Lung (tissue), 12 donors: ENCODE measurements around the gene GSAP. TPM values are rescaled to one million over a fixed set of nuclear protein-coding genes. Genes with fewer than 3 reads are reported as not detected.

Experiments used
- ATAC-seq: fragments of 200-7000 bp; cut with Tn5 transposase; one replicate; pipeline ENCODE4 v1.9.1; 2020; ENCODE audit warnings: moderate number of reproducible peaks; ENCODE audit not compliant: insufficient read depth, low FRiP score
- DNase-seq, 3 donors: peaks; one replicate each; pipeline ENCODE4 v3.0.0-alpha.2; 2013 to 2017
- H3K27ac ChIP-seq, 2 donors: one replicate each; pipeline ENCODE4 v1.5.1; 2013; ENCODE audit warnings: mild to moderate bottlenecking in 2 of 2, moderate library complexity in 2 of 2, control low read depth in 1 of 2, inconsistent platforms in 1 of 2, low read depth in 1 of 2, low read length in 1 of 2
- H3K27me3 ChIP-seq, 3 donors: one replicate each; pipeline ENCODE4 v1.5.1; 2013; ENCODE audit warnings: low read length in 2 of 3; ENCODE audit not compliant: control insufficient read depth in 3 of 3, insufficient read depth in 3 of 3
- H3K36me3 ChIP-seq, 4 donors: one replicate each; pipeline ENCODE4 v1.5.1; 2013; ENCODE audit warnings: low read length in 4 of 4, mild to moderate bottlenecking in 1 of 4, moderate library complexity in 1 of 4; ENCODE audit not compliant: control insufficient read depth in 4 of 4, insufficient read depth in 4 of 4
- H3K4me1 ChIP-seq, 5 donors: one replicate each; pipeline ENCODE4 v1.5.1; 2013; ENCODE audit warnings: low read length in 5 of 5, mild to moderate bottlenecking in 2 of 5, moderate library complexity in 1 of 5; ENCODE audit not compliant: control insufficient read depth in 5 of 5, insufficient read depth in 5 of 5
- H3K4me3 ChIP-seq: one replicate; pipeline ENCODE4 v1.5.1; 2013; ENCODE audit warnings: mild to moderate bottlenecking, control low read depth, moderate library complexity
- H3K9ac ChIP-seq, 2 donors: one replicate each; pipeline ENCODE4 v1.5.1; 2013; ENCODE audit warnings: low read length in 2 of 2, control low read depth in 1 of 2; ENCODE audit not compliant: insufficient read depth in 1 of 2
- H3K9me3 ChIP-seq, 4 donors: one replicate each; pipeline ENCODE4 v1.5.1; 2013; ENCODE audit warnings: low read length in 3 of 4, mild to moderate bottlenecking in 1 of 4, moderate library complexity in 1 of 4; ENCODE audit not compliant: control insufficient read depth in 4 of 4, insufficient read depth in 3 of 4
- CTCF ChIP-seq: IDR thresholded peaks from 2 replicates; pipeline ENCODE4 v1.5.1; 2012; ENCODE audit warnings: mild to moderate bottlenecking; ENCODE audit errors: control extremely low read depth, extremely low read depth
- WGBS, 2 donors: extraction: QIAGEN DNeasy Blood & Tissue Kit; methylation state at CpG; one replicate each; pipeline ENCODE4 v1.1.7; 2013; 5-methylcytosine and 5-hydroxymethylcytosine counted together
- polyA plus RNA-seq, 2 donors: library from polyadenylated mRNA; stranded (reverse); fragments of 200-250 nt; gene quantifications; one replicate each; pipeline ENCODE4 v1.2.1, GENCODE V29; 2013
- total RNA-seq, 2 donors: library from RNA; depleted of rRNA in 1 of 2; stranded (reverse); fragments of >200 nt in 1 of 2; gene quantifications; one replicate each; pipeline ENCODE4 v1.2.1, GENCODE V29; 2014 to 2021
- donor health status: control.
- donor health status: control.
- donor health status: Bipolar disorder and iron deficiency.
- donor health status: healthy.
- donor health status: DM: yes; HTN: yes; CAD: no.

GSAP gene
- total and polyA plus RNA-seq, 4 donors, result 26.4 to 99.3 (median 57.4) TPM

GRCh38 chr7:77321300-77321699, 94.8 kb downstream of the GSAP start:
- ATAC-seq (no peak), DNase-seq (no peak)
- peaks cover 0 to 6% (median 0%) of the 10 kb centered on the region in 4 donors for H3K36me3 ChIP-seq
- H3K9ac ChIP-seq, result no peak overlapping the region
- H3K27ac ChIP-seq, result no peak overlapping the region
- H3K4me3 ChIP-seq, result no peak overlapping the region
- no peaks in the 10 kb centered on the region for H3K4me1 ChIP-seq
- H3K27me3 ChIP-seq, result no peaks in the 10 kb centered on the region
- 86 to 93% methylated on average over 2 of the region's 2 CpGs for WGBS, 2 donors
- TF ChIP-seq CTCF, result no peak
- H3K9me3 ChIP-seq, result no peaks in the 10 kb centered on the region

GRCh38 chr7:77320714-77321113, 95.4 kb downstream of the GSAP start:
- TF ChIP-seq CTCF, result no peak
- 70 to 83% methylated on average over 2 of the region's 2 CpGs for WGBS, 2 donors
- Histone ChIP-seq H3K4me3 (no peak overlapping the region), H3K27me3 (no peaks in the 10 kb centered on the region), H3K27ac (no peak overlapping the region), H3K36me3 (peaks cover 0 to 6% (median 0%) of the 10 kb centered on the region in 4 donors), H3K9me3 (no peaks in the 10 kb centered on the region), H3K9ac (no peak overlapping the region), H3K4me1 (no peaks in the 10 kb centered on the region)
- no peak for DNase-seq
- no peak for ATAC-seq

GRCh38 chr7:77320137-77320536, 96.0 kb downstream of the GSAP start:
- DNase-seq, result no peak
- H3K27ac ChIP-seq, result no peak overlapping the region
- H3K27me3 ChIP-seq, result no peaks in the 10 kb centered on the region
- ATAC-seq, result no peak
- 83 to 92% methylated on average over 4 of the region's 4 CpGs for WGBS, 2 donors
- H3K4me1 ChIP-seq, result no peaks in the 10 kb centered on the region
- no peak overlapping the region for H3K9ac ChIP-seq
- H3K9me3 ChIP-seq, result no peaks in the 10 kb centered on the region
- H3K36me3 ChIP-seq, result peaks cover 0 to 6% (median 0%) of the 10 kb centered on the region in 4 donors
- H3K4me3 ChIP-seq, result no peak overlapping the region
- TF ChIP-seq CTCF, result no peak

- TF ChIP-seq CTCF, result no peak
- 97 to 99% methylated on average over 1 of the region's 1 CpG for WGBS, 2 donors
- H3K9ac ChIP-seq, result no peak overlapping the region
- H3K9me3 ChIP-seq, result no peaks in the 10 kb centered on the region
- H3K27ac ChIP-seq, result no peak overlapping the region
- no peak overlapping the region for H3K4me3 ChIP-seq
- H3K27me3 ChIP-seq, result no peaks in the 10 kb centered on the region
- no peak for ATAC-seq
- peaks cover 0 to 13% (median 0%) of the 10 kb centered on the region in 4 donors for H3K36me3 ChIP-seq
- H3K4me1 ChIP-seq, result no peaks in the 10 kb centered on the region
- DNase-seq, result no peak
Measured at GRCh38 chr7:77318019-77318418, 98.1 kb downstream of the GSAP start.
